OCI-LY1 (cell line): ENCODE data around the gene PTPN6.

Experiments used
- H2AFZ ChIP-seq: fragments of 200-600 bp; sonication (generic), shearing (Covaris generic); 2 replicates; pipeline ENCODE4 v1.6.0; 2014; ENCODE audit warnings: antibody characterized with exemption, mild to moderate bottlenecking, low read length
- H3F3A ChIP-seq: fragments of 200-600 bp; sonication (generic), shearing (Covaris generic); 2 replicates; pipeline ENCODE4 v1.6.0; 2014; ENCODE audit warnings: mild to moderate bottlenecking, antibody characterized with exemption, low read length, moderate library complexity; ENCODE audit not compliant: insufficient read depth
- H3K27ac ChIP-seq: fragments of 200-600 bp; sonication (generic); 2 replicates; pipeline ENCODE4 v1.5.1; 2014; ENCODE audit warnings: low read length, mixed run types, mild to moderate bottlenecking, low read depth; ENCODE audit not compliant: poor library complexity, severe bottlenecking
- H3K27me3 ChIP-seq: fragments of 200-600 bp; sonication (generic); 2 replicates; pipeline ENCODE4 v1.6.0; 2014; ENCODE audit warnings: antibody characterized with exemption, mild to moderate bottlenecking, low read length, moderate library complexity; ENCODE audit not compliant: insufficient read depth
- H3K36me3 ChIP-seq: fragments of 200-600 bp; sonication (generic); 2 replicates; pipeline ENCODE4 v1.6.1; 2014; ENCODE audit warnings: mild to moderate bottlenecking, antibody characterized with exemption, low read length, moderate library complexity, mixed read lengths; ENCODE audit not compliant: insufficient read depth
- H3K4me1 ChIP-seq: fragments of 200-600 bp; sonication (generic); 2 replicates; pipeline ENCODE4 v1.5.1; 2014; ENCODE audit warnings: mild to moderate bottlenecking, low read length, moderate library complexity; ENCODE audit not compliant: insufficient read depth, severe bottlenecking
- H3K4me2 ChIP-seq: fragments of 200-600 bp; sonication (generic), shearing (Covaris generic); 2 replicates; pipeline ENCODE4 v1.6.1; 2014; ENCODE audit warnings: low read length
- H3K4me3 ChIP-seq: fragments of 200-600 bp; sonication (generic); 2 replicates; pipeline ENCODE4 v1.5.1; 2014; ENCODE audit warnings: low read length, low read depth, mild to moderate bottlenecking, mixed read lengths; ENCODE audit not compliant: poor library complexity, severe bottlenecking
- H3K79me2 ChIP-seq: fragments of 200-600 bp; shearing (Covaris generic); 2 replicates; pipeline ENCODE4 v1.6.1; 2016; ENCODE audit warnings: mixed run types, low read length, mixed read lengths; ENCODE audit not compliant: insufficient read depth
- H3K9ac ChIP-seq: fragments of 200-600 bp; sonication (generic), shearing (Covaris generic); 2 replicates; pipeline ENCODE4 v1.6.1; 2014; ENCODE audit warnings: mild to moderate bottlenecking, low read length, mixed read lengths
- H3K9me2 ChIP-seq: fragments of 200-600 bp; sonication (generic), shearing (Covaris generic); 2 replicates; pipeline ENCODE4 v1.6.1; 2014; ENCODE audit warnings: low read depth, mild to moderate bottlenecking, low read length, mixed read lengths
- H3K9me3 ChIP-seq: fragments of 200-600 bp; shearing (Covaris generic); 2 replicates; pipeline ENCODE4 v1.6.1; 2014; ENCODE audit warnings: low read length, mixed read lengths
- H4K20me1 ChIP-seq: fragments of 200-600 bp; sonication (generic), shearing (Covaris generic); 2 replicates; pipeline ENCODE4 v1.6.0; 2016; ENCODE audit warnings: mild to moderate bottlenecking, low read length; ENCODE audit not compliant: insufficient read depth
- EZH2 ChIP-seq: fragments of 200-600 bp; sonication (generic), shearing (Covaris generic); IDR thresholded peaks from 2 replicates; pipeline ENCODE4 v1.8.0; 2017; ENCODE audit warnings: borderline replicate concordance, mixed run types, mild to moderate bottlenecking, antibody characterized with exemption, low read length, moderate library complexity, mixed read lengths
- TF ChIP-seq, protein P1 (sequence below): fragments of 200-600 bp; sonication (generic), shearing (Covaris generic); IDR thresholded peaks from 2 replicates; pipeline ENCODE4 v1.5.1; 2017; ENCODE audit warnings: mild to moderate bottlenecking, antibody characterized with exemption, low read length, moderate library complexity, mixed read lengths

The PTPN6 gene

GRCh38 chr12:6961278-6961694 is 10.1 kb downstream of the PTPN6 start:
- H3K36me3 ChIP-seq, result peaks cover 22% of the 10 kb centered on the region
- H3K4me2 ChIP-seq, result peak overlapping the region; percentile 31; the same call in 1 of the 2 replicates
- H3K79me2 ChIP-seq, result no peaks in the 10 kb centered on the region
- no peak overlapping the region for H3K27ac ChIP-seq
- no peak overlapping the region for H2AFZ ChIP-seq
- H3K9ac ChIP-seq, result no peak overlapping the region
- no peak for TF ChIP-seq EZH2
- TF ChIP-seq, protein P1, sequence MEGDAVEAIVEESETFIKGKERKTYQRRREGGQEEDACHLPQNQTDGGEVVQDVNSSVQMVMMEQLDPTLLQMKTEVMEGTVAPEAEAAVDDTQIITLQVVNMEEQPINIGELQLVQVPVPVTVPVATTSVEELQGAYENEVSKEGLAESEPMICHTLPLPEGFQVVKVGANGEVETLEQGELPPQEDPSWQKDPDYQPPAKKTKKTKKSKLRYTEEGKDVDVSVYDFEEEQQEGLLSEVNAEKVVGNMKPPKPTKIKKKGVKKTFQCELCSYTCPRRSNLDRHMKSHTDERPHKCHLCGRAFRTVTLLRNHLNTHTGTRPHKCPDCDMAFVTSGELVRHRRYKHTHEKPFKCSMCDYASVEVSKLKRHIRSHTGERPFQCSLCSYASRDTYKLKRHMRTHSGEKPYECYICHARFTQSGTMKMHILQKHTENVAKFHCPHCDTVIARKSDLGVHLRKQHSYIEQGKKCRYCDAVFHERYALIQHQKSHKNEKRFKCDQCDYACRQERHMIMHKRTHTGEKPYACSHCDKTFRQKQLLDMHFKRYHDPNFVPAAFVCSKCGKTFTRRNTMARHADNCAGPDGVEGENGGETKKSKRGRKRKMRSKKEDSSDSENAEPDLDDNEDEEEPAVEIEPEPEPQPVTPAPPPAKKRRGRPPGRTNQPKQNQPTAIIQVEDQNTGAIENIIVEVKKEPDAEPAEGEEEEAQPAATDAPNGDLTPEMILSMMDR, result no peak
- 0 out of 2 replicates have a peak, but pooled peaks cover 2% of the 10 kb centered on the region for H3F3A ChIP-seq
- peak overlapping the region; percentile 5 for H3K4me3 ChIP-seq
- 0 out of 2 replicates have a peak, but pooled peaks cover 5% of the 10 kb centered on the region for H3K27me3 ChIP-seq
- no peaks in the 10 kb centered on the region for H3K9me3 ChIP-seq
- H4K20me1 ChIP-seq, result no peaks in the 10 kb centered on the region
- H3K9me2 ChIP-seq, result no peaks in the 10 kb centered on the region
- H3K4me1 ChIP-seq, result peaks cover 52% of the 10 kb centered on the region

DNA sequence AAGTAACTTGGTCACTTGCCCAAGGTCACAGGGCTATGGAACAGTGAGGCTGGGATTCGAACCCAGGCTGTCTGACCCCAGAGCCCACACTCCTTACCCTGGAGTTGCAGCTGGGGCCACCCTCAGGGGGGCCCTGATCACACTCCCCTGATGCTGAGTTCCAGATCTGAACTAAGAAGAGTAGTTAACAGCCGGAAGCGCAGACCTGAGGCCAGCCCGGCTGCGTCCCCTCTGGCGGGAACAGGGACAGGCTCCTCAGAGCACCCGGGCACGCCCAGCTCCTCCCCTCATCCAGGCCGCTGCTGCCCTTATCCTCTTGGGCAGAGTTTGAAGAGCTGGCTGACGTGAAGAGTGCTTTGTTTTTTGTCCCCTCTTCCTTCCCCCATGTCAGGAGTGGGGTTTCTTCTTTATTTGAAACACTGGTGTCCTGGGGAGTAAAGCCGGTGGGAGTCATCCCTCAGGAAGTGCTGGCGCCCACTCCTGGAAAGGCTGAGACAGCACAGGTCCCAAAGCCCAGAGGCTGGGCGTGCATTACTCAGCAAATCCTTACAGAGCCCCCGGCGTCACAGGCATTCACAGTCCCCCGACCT is 10.6 kb downstream of the PTPN6 start:
- no peaks in the 10 kb centered on the region for H4K20me1 ChIP-seq
- no peaks in the 10 kb centered on the region for H3K9me2 ChIP-seq
- H3K4me2 ChIP-seq, result peak overlapping the region; percentile 31; the same call in 1 of the 2 replicates
- H3K9me3 ChIP-seq, result no peaks in the 10 kb centered on the region
- peak overlapping the region; percentile 5 for H3K4me3 ChIP-seq
- 0 out of 2 replicates have a peak, but pooled peaks cover 4% of the 10 kb centered on the region for H3K27me3 ChIP-seq
- peaks cover 52% of the 10 kb centered on the region for H3K4me1 ChIP-seq
- H3K79me2 ChIP-seq, result no peaks in the 10 kb centered on the region
- H3K27ac ChIP-seq, result no peak overlapping the region
- H3F3A ChIP-seq, result 0 out of 2 replicates have a peak, but pooled peaks cover 4% of the 10 kb centered on the region
- no peak for TF ChIP-seq EZH2
- TF ChIP-seq, protein P1, result no peak; the same call in 1 of the 2 replicates
- H3K9ac ChIP-seq, result no peak overlapping the region
- no peak overlapping the region for H2AFZ ChIP-seq
- peaks cover 26% of the 10 kb centered on the region for H3K36me3 ChIP-seq

DNA sequence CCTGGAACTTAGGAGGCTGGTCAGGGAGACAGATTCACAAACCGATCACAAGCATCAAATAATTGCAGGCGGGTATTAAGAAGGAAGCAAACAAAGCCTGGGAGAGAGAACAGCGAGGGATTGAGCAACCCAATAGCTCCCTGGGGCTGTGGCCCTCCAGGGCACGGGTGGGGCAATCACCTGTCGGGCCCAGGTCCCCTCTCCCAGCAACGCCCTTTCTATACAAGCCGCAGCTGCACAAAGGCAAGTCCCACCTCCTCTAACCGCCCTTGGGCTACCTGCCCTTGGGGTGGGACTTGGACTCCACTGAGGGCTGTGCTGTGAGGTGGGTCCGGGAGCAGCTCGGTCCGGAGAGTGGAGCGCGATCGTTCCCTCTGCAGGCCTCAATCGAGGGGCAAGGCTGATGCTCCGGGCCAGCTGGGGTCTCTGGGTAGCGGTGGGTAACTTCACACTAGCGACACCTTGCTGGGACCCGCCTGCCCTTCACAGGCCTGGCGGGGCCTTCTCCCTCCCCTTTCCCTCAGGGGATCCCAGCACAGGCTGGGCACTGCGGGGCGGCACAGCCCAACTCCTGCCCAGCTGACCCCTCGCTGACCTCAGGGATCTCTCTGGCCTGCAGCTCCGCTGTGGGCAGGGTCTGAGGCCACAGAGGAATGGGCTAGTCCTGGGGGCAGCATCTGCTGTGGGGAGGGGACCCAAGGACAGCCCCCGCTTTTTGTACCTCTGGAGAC is 11.3 kb downstream of the PTPN6 start:
- H3K36me3 ChIP-seq, result peaks cover 33% of the 10 kb centered on the region

More for the DNA sequence above, 11.3 kb downstream of the PTPN6 start:
- H3K9me3 ChIP-seq, result no peaks in the 10 kb centered on the region
- H2AFZ ChIP-seq, result no peak overlapping the region
- 0 out of 2 replicates have a peak, but pooled peaks cover 4% of the 10 kb centered on the region for H3F3A ChIP-seq
- TF ChIP-seq EZH2, result no peak
- TF ChIP-seq, protein P1, result no peak
- no peak overlapping the region for H3K4me3 ChIP-seq
- no peaks in the 10 kb centered on the region for H4K20me1 ChIP-seq
- H3K4me1 ChIP-seq, result peaks cover 52% of the 10 kb centered on the region
- H3K9me2 ChIP-seq, result no peaks in the 10 kb centered on the region
- no peaks in the 10 kb centered on the region for H3K79me2 ChIP-seq
- H3K27ac ChIP-seq, result no peak overlapping the region
- 0 out of 2 replicates have a peak, but pooled peaks cover 4% of the 10 kb centered on the region for H3K27me3 ChIP-seq
- H3K4me2 ChIP-seq, result no peak overlapping the region
- no peak overlapping the region for H3K9ac ChIP-seq
